Brain microvascular endothelial cell (primary cell): Measurements from ENCODE around the gene CAMTA1.

Experiments
- DNase-seq: peaks from one replicate; pipeline ENCODE4 v3.0.0-alpha.2; 2020
- H3K27ac ChIP-seq: fragments of 250-450 bp; sonication (Bioruptor Pico); 2 replicates; pipeline ENCODE4 v1.5.1; 2020; ENCODE audit warnings: mild to moderate bottlenecking, moderate library complexity
- H3K27me3 ChIP-seq: fragments of 250-450 bp; sonication (Bioruptor Pico); replicated peaks from 2 replicates; pipeline ENCODE4 v1.5.1; 2020; ENCODE audit warnings: mild to moderate bottlenecking
- H3K36me3 ChIP-seq: fragments of 250-450 bp; sonication (Bioruptor Pico); replicated peaks from 2 replicates; pipeline ENCODE4 v1.5.1; 2020; ENCODE audit warnings: mild to moderate bottlenecking
- H3K4me3 ChIP-seq: 2 replicates; pipeline ENCODE4 v1.5.1; 2011; ENCODE audit warnings: low read depth, mild to moderate bottlenecking, control low read depth, low read length, moderate library complexity
- CTCF ChIP-seq: IDR thresholded peaks from 2 replicates; pipeline ENCODE4 v1.5.1; 2011; ENCODE audit warnings: low read depth, mild to moderate bottlenecking, moderate library complexity, low read length, control low read depth, inconsistent platforms; ENCODE audit errors: missing control alignments
- in situ Hi-C: cut with HindIII; loops from 2 replicates; pipeline ENCODE4 v1.10.0; 2017; ENCODE audit warnings: low sequenced_read_pairs, low pct_ligation_motif_present

CAMTA1 gene

GRCh38 chr1:7552402-7552801 lies 767.1 kb downstream of the CAMTA1 start:
- in situ Hi-C loops = no loop called here
- no peaks in the 10 kb centered on the region for H3K27me3 ChIP-seq
- H3K36me3 ChIP-seq = no peaks in the 10 kb centered on the region
- no peak overlapping the region for H3K27ac ChIP-seq
- DNase-seq = no peak
- no peak for TF ChIP-seq CTCF
- H3K4me3 ChIP-seq = no peak overlapping the region

- DNase-seq = no peak
- in situ Hi-C loops = no loop called here
- Histone ChIP-seq H3K36me3 (no peaks in the 10 kb centered on the region), H3K27ac (no peak overlapping the region), H3K27me3 (no peaks in the 10 kb centered on the region), H3K4me3 (no peak overlapping the region)
- TF ChIP-seq CTCF = no peak
These were observed 767.9 kb downstream of the CAMTA1 start for GRCh38 chr1:7553042-7553690.

- no peak overlapping the region for H3K4me3 ChIP-seq
- no peak for TF ChIP-seq CTCF
- DNase-seq = no peak
- H3K36me3 ChIP-seq = no peaks in the 10 kb centered on the region
- no peaks in the 10 kb centered on the region for H3K27me3 ChIP-seq
- H3K27ac ChIP-seq = no peak overlapping the region
- in situ Hi-C loops = no loop called here
These were observed 769.4 kb downstream of the CAMTA1 start for GRCh38 chr1:7554385-7555235.

GRCh38 chr1:7555391-7556185 lies 770.3 kb downstream of the CAMTA1 start:
- in situ Hi-C loops = no loop called here
- no peak for TF ChIP-seq CTCF
- H3K27me3 ChIP-seq = no peaks in the 10 kb centered on the region
- DNase-seq = no peak
- no peaks in the 10 kb centered on the region for H3K36me3 ChIP-seq
- no peak overlapping the region for H3K4me3 ChIP-seq
- H3K27ac ChIP-seq = no peak overlapping the region

GRCh38 chr1:7557301-7557891 lies 772.1 kb downstream of the CAMTA1 start:
- no peaks in the 10 kb centered on the region for H3K27me3 ChIP-seq
- no peak overlapping the region for H3K27ac ChIP-seq
- no peaks in the 10 kb centered on the region for H3K36me3 ChIP-seq
- TF ChIP-seq CTCF = no peak
- DNase-seq = no peak
- in situ Hi-C loops = no loop called here
- H3K4me3 ChIP-seq = no peak overlapping the region
